ENCODE data around the gene RSPH10B2.
"Not testable (repeated sequence)": the region's sequence is repeated elsewhere in the genome, so short reads cannot be mapped to it uniquely, and the experiment has no call there.

RSPH10B2 gene

GRCh38 chr7:6837081-6837480 is 83.2 kb downstream of the RSPH10B2 start:
- in situ Hi-C loops (cut with HindIII; ENCODE audit: low sequenced_read_pairs), result not testable (repeated sequence)

GRCh38 chr7:6842278-6842921 is 88.5 kb downstream of the RSPH10B2 start:
- in situ Hi-C loops (cut with HindIII; ENCODE audit: low sequenced_read_pairs), result not testable (repeated sequence)

- in situ Hi-C loops (cut with HindIII; ENCODE audit: low sequenced_read_pairs), result not testable (repeated sequence)
Measured at GRCh38 chr7:6843092-6843491, 89.2 kb downstream of the RSPH10B2 start.

- in situ Hi-C loops (cut with HindIII; ENCODE audit: low sequenced_read_pairs), result not testable (repeated sequence)
Measured at GRCh38 chr7:6843654-6844053, 89.8 kb downstream of the RSPH10B2 start.

GRCh38 chr7:6845971-6846449 is 92.1 kb downstream of the RSPH10B2 start:
- in situ Hi-C loops (cut with HindIII; ENCODE audit: low sequenced_read_pairs), result not testable (repeated sequence)

- in situ Hi-C loops (cut with HindIII; ENCODE audit: low sequenced_read_pairs), result not testable (repeated sequence)
Measured at GRCh38 chr7:6847751-6848150, 93.8 kb downstream of the RSPH10B2 start.

Measured in endothelial cell of hepatic sinusoid (primary cell).